GM12878 (cell line): ENCODE data around the gene ERCC1. TPM values are rescaled to one million over a fixed set of nuclear protein-coding genes. Genes with fewer than 3 reads are reported as not detected.
A peak's percentile ranks its signal among the peaks of the same experiment; 100 is the strongest.

Source experiments
- ATF2 ChIP-seq: IDR thresholded peaks from 2 replicates; pipeline ENCODE4 v1.6.1; 2012; ENCODE audit warnings: low read length, inconsistent platforms
- CBX3 ChIP-seq: fragments of 200-600 bp; sonication (generic); IDR thresholded peaks from 2 replicates; pipeline ENCODE4 v1.6.1; 2016; ENCODE audit warnings: low read depth, borderline replicate concordance
- CEBPB ChIP-seq, 2 experiments: fragments of 150-350 bp in 1 of 2; IDR thresholded peaks; 2 replicates each; pipeline ENCODE4 v1.6.1; 2012 to 2014; ENCODE audit warnings: low read depth in 2 of 2, low read length in 2 of 2, borderline replicate concordance in 1 of 2, inconsistent platforms in 1 of 2
- DPF2 ChIP-seq: fragments of 450-650 bp; IDR thresholded peaks from 2 replicates; pipeline ENCODE4 v1.6.1; 2017; ENCODE audit warnings: mild to moderate bottlenecking
- GATAD2B ChIP-seq: fragments of 450-650 bp; conservative IDR thresholded peaks from 2 replicates; pipeline ENCODE4 v1.6.1; 2017; ENCODE audit warnings: low read depth, mild to moderate bottlenecking, moderate library complexity
- HDAC2 ChIP-seq: fragments of 200-600 bp; sonication (generic); IDR thresholded peaks from 2 replicates; pipeline ENCODE4 v1.6.1; 2017
- JUNB ChIP-seq: IDR thresholded peaks from 2 replicates; pipeline ENCODE4 v1.6.1; 2016; ENCODE audit warnings: antibody characterized with exemption, mild to moderate bottlenecking
- POU2F2 ChIP-seq: IDR thresholded peaks from 3 replicates; pipeline ENCODE4 v1.6.1; 2011; ENCODE audit warnings: low read depth, mild to moderate bottlenecking, low read length, borderline replicate concordance
- RAD21 ChIP-seq: IDR thresholded peaks from 2 replicates; pipeline ENCODE4 v1.6.1; 2011; ENCODE audit warnings: mild to moderate bottlenecking, low read depth, low read length, moderate library complexity; ENCODE audit not compliant: insufficient read depth
- RBBP5 ChIP-seq: fragments of 200-600 bp; sonication (generic); conservative IDR thresholded peaks from 2 replicates; pipeline ENCODE4 v1.6.1; 2016
- RCOR1 ChIP-seq: conservative IDR thresholded peaks from 2 replicates; pipeline ENCODE4 v1.6.1; 2012; ENCODE audit warnings: low read depth, low read length, improper control_type of control experiment
- SMAD5 ChIP-seq: IDR thresholded peaks from 2 replicates; pipeline ENCODE4 v1.6.1; 2016; ENCODE audit warnings: antibody characterized with exemption, low read depth
- TBL1XR1 ChIP-seq: IDR thresholded peaks from 2 replicates; pipeline ENCODE4 v1.6.1; 2012; ENCODE audit warnings: low read depth, low read length, improper control_type of control experiment
- YY1 ChIP-seq: IDR thresholded peaks from 2 replicates; pipeline ENCODE4 v1.6.1; 2011; ENCODE audit warnings: low read depth, mild to moderate bottlenecking, low read length
- ZNF207 ChIP-seq: fragments of 450-650 bp; IDR thresholded peaks from 2 replicates; pipeline ENCODE4 v1.6.1; 2014; ENCODE audit warnings: antibody characterized with exemption, mild to moderate bottlenecking, borderline replicate concordance
- ZNF24 ChIP-seq: fragments of 450-650 bp; IDR thresholded peaks from 2 replicates; pipeline ENCODE4 v1.6.1; 2017; ENCODE audit warnings: antibody characterized with exemption, mild to moderate bottlenecking
- ZNF622 ChIP-seq: fragments of 450-650 bp; IDR thresholded peaks from 2 replicates; pipeline ENCODE4 v1.6.1; 2017; ENCODE audit warnings: mild to moderate bottlenecking, inconsistent platforms
- polyA plus RNA-seq, 11 experiments: library from polyadenylated mRNA; depleted of rRNA in 4 of 11; unstranded in 6 of 11; stranded (reverse) in 5 of 11; fragments of >200 nt; fragmentation: Nextera tagmentation in 4 of 11; fragmentation: Illumina TruSeq in 1 of 11; extraction: Ambion mirVana in 4 of 11; extraction: Trizol in 1 of 11; gene quantifications; 1 replicate in 1 of 11; 2 replicates in 10 of 11; pipeline versions ENCODE4 v1.2.1 to v1.2.3, GENCODE V29; 2011 to 2016; ENCODE audit warnings: inconsistent platforms in 2 of 11, missing spikeins in 2 of 11, low read depth in 1 of 11
- total RNA-seq, 4 experiments: library from RNA; depleted of rRNA in 3 of 4; stranded (reverse); fragments of >200 nt in 3 of 4; fragmentation: Illumina TruSeq in 1 of 4; extraction: Trizol in 1 of 4; gene quantifications; 2 replicates each; pipeline versions ENCODE4 v1.2.1 to v1.2.3, GENCODE V29; 2013 to 2021
- TF ChIP-seq, protein P1 (sequence below): fragments of 150-350 bp; IDR thresholded peaks from 2 replicates; pipeline ENCODE4 v1.6.1; 2016; ENCODE audit warnings: low read depth, low read length
- TF ChIP-seq, protein P2 (sequence below): fragments of 450-650 bp; formaldehyde crosslinking; IDR thresholded peaks from 2 replicates; pipeline ENCODE4 v1.5.0; 2022; ENCODE audit warnings: mild to moderate bottlenecking, missing genetic modification characterization
- TF ChIP-seq, protein P3 (sequence below): fragments of 450-650 bp; IDR thresholded peaks from 2 replicates; pipeline ENCODE4 v1.6.1; 2016; ENCODE audit warnings: mild to moderate bottlenecking

The ERCC1 gene
- total and polyA plus RNA-seq, 10 of the 15 experiments (the other 5 are each of a cell fraction or from before 2014, with no cell fraction given): 14.7 to 104 (median 61.1) TPM

DNA sequence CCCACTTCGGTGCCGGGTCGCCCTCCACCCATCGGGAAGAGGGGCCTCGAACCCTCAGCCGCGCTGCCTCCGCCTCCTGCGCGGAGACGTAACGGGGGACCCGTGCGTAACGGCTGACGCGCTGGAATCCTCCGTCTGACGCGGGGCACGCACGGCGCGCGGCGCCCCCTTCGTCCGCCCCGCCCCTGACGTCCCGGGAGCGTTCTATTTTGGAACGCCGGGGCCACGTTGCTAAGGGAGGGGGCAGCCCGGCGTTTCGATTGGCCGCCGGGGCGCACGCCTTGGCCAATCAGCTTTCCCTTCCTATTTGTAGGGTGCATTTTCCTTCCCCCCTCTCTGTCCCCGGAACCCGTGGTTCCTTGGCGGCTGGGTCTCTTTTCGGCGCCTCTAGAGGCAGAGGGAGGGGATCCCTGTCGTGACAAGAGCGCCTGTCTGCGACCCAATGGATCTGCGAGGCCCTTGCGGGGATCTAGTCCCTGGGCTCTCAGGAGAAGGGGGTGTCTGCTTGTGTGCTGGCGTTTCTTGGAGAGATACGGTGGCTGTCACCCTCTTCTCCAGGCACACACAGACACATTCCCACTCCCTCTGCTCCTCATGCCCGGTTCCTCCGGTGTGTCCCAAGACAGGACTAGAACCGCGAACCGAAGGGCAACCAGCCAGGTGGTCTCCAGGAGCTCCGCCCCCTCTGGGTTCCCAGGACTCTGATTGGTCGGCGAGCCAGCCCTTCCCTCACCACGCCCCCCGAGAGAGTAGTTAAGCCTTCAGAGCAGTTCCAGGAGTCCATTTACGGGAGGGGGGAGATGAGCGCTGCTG lies 45.6 kb upstream of the ERCC1 start (continued):
- no peak for TF ChIP-seq HDAC2
- no peak for TF ChIP-seq TBL1XR1
- TF ChIP-seq DPF2: peak; percentile 46
- peak; percentile 53; the same call in 1 of the 2 replicates for TF ChIP-seq GATAD2B
- TF ChIP-seq CBX3: no peak
- TF ChIP-seq CEBPB (IDR thresholded peaks at IDR 0.05; ENCODE audit: borderline replicate concordance in 1 of 2, low read depth in 2 of 2, low read length in 2 of 2): no peak
- no peak for TF ChIP-seq RAD21
- TF ChIP-seq, protein P1, sequence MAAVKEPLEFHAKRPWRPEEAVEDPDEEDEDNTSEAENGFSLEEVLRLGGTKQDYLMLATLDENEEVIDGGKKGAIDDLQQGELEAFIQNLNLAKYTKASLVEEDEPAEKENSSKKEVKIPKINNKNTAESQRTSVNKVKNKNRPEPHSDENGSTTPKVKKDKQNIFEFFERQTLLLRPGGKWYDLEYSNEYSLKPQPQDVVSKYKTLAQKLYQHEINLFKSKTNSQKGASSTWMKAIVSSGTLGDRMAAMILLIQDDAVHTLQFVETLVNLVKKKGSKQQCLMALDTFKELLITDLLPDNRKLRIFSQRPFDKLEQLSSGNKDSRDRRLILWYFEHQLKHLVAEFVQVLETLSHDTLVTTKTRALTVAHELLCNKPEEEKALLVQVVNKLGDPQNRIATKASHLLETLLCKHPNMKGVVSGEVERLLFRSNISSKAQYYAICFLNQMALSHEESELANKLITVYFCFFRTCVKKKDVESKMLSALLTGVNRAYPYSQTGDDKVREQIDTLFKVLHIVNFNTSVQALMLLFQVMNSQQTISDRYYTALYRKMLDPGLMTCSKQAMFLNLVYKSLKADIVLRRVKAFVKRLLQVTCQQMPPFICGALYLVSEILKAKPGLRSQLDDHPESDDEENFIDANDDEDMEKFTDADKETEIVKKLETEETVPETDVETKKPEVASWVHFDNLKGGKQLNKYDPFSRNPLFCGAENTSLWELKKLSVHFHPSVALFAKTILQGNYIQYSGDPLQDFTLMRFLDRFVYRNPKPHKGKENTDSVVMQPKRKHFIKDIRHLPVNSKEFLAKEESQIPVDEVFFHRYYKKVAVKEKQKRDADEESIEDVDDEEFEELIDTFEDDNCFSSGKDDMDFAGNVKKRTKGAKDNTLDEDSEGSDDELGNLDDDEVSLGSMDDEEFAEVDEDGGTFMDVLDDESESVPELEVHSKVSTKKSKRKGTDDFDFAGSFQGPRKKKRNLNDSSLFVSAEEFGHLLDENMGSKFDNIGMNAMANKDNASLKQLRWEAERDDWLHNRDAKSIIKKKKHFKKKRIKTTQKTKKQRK: no peak
- TF ChIP-seq ZNF207: peak; percentile 54; the same call in 1 of the 2 replicates
- TF ChIP-seq JUNB: no peak
- no peak for TF ChIP-seq SMAD5
- TF ChIP-seq RCOR1: no peak
- no peak for TF ChIP-seq ATF2
- TF ChIP-seq RBBP5: no peak
- no peak; the same call in 2 of the 3 replicates for TF ChIP-seq POU2F2
- TF ChIP-seq ZNF24: no peak
- TF ChIP-seq ZNF622: no peak
- TF ChIP-seq YY1: 0 out of 2 replicates have a peak, but pooled peaks have one; percentile 6
- TF ChIP-seq, protein P2, sequence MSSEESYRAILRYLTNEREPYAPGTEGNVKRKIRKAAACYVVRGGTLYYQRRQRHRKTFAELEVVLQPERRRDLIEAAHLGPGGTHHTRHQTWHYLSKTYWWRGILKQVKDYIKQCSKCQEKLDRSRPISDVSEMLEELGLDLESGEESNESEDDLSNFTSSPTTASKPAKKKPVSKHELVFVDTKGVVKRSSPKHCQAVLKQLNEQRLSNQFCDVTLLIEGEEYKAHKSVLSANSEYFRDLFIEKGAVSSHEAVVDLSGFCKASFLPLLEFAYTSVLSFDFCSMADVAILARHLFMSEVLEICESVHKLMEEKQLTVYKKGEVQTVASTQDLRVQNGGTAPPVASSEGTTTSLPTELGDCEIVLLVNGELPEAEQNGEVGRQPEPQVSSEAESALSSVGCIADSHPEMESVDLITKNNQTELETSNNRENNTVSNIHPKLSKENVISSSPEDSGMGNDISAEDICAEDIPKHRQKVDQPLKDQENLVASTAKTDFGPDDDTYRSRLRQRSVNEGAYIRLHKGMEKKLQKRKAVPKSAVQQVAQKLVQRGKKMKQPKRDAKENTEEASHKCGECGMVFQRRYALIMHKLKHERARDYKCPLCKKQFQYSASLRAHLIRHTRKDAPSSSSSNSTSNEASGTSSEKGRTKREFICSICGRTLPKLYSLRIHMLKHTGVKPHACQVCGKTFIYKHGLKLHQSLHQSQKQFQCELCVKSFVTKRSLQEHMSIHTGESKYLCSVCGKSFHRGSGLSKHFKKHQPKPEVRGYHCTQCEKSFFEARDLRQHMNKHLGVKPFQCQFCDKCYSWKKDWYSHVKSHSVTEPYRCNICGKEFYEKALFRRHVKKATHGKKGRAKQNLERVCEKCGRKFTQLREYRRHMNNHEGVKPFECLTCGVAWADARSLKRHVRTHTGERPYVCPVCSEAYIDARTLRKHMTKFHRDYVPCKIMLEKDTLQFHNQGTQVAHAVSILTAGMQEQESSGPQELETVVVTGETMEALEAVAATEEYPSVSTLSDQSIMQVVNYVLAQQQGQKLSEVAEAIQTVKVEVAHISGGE: no peak
- TF ChIP-seq, protein P3, sequence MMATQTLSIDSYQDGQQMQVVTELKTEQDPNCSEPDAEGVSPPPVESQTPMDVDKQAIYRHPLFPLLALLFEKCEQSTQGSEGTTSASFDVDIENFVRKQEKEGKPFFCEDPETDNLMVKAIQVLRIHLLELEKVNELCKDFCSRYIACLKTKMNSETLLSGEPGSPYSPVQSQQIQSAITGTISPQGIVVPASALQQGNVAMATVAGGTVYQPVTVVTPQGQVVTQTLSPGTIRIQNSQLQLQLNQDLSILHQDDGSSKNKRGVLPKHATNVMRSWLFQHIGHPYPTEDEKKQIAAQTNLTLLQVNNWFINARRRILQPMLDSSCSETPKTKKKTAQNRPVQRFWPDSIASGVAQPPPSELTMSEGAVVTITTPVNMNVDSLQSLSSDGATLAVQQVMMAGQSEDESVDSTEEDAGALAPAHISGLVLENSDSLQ: peak; percentile 80
